ENCODE results near the gene ELF1. TPM values are rescaled to one million over a fixed set of nuclear protein-coding genes. Genes with fewer than 3 reads are reported as not detected.
"Not testable (repeated sequence)": the region's sequence is repeated elsewhere in the genome, so short reads cannot be mapped to it uniquely, and the experiment has no call there.

Gene ELF1
- polyA plus RNA-seq, 1 experiment: 46.8 TPM

DNA sequence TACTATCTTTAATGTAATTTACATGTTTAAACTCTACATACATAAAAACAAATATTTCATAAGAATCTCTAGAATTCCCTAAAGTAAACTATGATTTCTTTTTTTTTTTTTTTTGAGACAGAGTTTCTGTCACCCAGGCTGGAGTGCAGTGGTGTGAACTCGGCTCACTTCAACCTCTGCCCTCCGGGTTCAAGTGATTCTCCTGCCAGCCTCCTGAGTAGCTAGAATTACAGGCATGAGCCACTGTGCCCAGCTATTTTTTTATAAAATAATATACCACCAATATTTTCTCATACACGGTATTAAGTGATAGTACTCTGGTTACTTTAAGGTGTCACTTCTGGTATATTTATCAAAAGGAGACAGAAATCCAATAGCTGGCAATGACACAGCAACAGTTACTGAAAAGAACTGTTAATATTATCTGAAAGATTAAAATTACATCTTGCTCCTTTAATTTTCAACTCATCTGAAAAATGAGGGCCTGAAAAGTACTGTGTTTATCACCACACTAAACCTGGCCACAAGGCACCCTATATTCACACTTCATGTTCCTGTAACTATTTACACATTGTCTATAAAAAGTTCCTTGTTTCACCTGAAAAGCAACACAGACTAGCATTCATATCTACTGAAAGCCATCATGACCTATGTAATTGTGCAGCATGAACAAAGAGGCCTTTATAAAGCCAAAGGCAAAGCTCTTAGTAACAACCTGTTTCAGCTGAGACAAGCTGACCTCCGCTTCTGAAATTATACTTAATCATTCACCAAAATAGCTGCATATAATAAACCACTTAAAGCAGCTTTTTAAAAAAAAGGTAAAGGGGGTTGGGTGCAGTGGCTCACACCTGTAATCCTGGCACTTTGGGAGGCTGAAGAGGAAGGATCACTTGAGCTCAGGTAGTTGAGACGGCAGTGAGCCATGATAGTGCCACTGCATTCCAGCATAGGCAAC lies 123.6 kb downstream of the ELF1 start:
- no peak overlapping the region for H3K4me3 ChIP-seq (ENCODE audit: low read depth, low read length)
- H3K27me3 ChIP-seq (ENCODE audit: control insufficient read depth, insufficient read depth, low read length): no peaks in the 10 kb centered on the region
- no peak for DNase-seq (ENCODE audit: low read depth, low spot score)
- ChIA-PET POLR2A (no interaction called here), CTCF (interaction anchor here (0.6 kb wide), 1 partner anchor 113 kb away, joined by 7 read pairs; no protein-coding TSS in a partner anchor)
- TF ChIP-seq, protein P1, sequence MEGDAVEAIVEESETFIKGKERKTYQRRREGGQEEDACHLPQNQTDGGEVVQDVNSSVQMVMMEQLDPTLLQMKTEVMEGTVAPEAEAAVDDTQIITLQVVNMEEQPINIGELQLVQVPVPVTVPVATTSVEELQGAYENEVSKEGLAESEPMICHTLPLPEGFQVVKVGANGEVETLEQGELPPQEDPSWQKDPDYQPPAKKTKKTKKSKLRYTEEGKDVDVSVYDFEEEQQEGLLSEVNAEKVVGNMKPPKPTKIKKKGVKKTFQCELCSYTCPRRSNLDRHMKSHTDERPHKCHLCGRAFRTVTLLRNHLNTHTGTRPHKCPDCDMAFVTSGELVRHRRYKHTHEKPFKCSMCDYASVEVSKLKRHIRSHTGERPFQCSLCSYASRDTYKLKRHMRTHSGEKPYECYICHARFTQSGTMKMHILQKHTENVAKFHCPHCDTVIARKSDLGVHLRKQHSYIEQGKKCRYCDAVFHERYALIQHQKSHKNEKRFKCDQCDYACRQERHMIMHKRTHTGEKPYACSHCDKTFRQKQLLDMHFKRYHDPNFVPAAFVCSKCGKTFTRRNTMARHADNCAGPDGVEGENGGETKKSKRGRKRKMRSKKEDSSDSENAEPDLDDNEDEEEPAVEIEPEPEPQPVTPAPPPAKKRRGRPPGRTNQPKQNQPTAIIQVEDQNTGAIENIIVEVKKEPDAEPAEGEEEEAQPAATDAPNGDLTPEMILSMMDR (IDR thresholded peaks at IDR 0.05; ENCODE audit: low read depth, low read length): no peak
- H3K9me3 ChIP-seq (ENCODE audit: control insufficient read depth, insufficient read depth, low read length): no peaks in the 10 kb centered on the region; the same call in 1 of the 2 replicates
- no peak overlapping the region for H3K27ac ChIP-seq (ENCODE audit: low read depth, low read length)

GRCh38 chr13:40893573-40893972 lies 125.5 kb downstream of the ELF1 start:
- CTCF ChIA-PET; H3K9me3 ChIP-seq (ENCODE audit: control insufficient read depth, insufficient read depth, low read length); H3K27ac ChIP-seq (ENCODE audit: low read depth, low read length); H3K27me3 ChIP-seq (ENCODE audit: control insufficient read depth, insufficient read depth, low read length); POLR2A ChIA-PET; DNase-seq (ENCODE audit: low read depth, low spot score); H3K4me3 ChIP-seq (ENCODE audit: low read depth, low read length): not testable (repeated sequence)

DNA sequence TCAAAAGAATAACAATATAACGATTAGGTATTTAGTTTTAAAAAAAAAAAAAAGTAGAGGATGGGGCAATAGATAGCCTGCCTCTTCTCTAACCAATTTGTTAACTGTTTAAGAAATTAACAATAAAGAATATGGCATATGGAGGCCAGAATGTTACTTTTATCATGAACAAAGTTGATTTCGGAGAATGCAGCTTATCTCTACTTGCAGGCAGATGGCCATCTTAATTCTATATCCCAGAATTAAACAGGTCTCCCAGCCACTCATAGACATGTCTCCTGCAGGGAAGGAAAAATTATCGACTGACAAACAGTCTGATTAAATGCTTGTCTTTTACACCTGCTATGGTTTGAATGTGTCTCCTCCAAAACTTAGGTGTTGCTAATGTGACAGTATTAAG lies 133.1 kb downstream of the ELF1 start:
- Histone ChIP-seq H3K9me3 (ENCODE audit: control insufficient read depth, insufficient read depth, low read length) (no peaks in the 10 kb centered on the region), H3K4me3 (ENCODE audit: low read depth, low read length) (no peak overlapping the region), H3K27me3 (ENCODE audit: control insufficient read depth, insufficient read depth, low read length) (no peaks in the 10 kb centered on the region), H3K27ac (ENCODE audit: low read depth, low read length) (no peak overlapping the region)
- ChIA-PET CTCF (no interaction called here), POLR2A (no interaction called here)
- no peak for DNase-seq (ENCODE audit: low read depth, low spot score)
- TF ChIP-seq, protein P1 (IDR thresholded peaks at IDR 0.05; ENCODE audit: low read depth, low read length): no peak

DNA sequence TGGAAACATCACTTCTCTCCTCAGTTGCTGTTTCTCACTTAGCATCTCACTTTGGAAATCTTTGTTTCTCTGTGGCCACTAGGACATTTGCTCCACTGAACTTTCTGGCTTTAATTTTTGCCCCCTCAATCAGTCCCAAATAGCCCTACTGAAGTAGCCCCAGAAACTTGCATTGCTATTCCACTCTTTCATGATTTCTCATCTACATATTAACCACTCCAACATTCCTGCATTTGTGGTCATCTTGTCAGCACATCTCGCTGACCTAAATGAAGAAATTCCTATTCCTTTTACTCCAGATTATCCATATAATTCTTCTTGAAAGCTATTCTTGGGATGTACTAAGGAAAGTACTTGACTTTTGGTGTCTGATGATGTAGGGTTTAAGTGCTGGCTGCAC lies 134.9 kb downstream of the ELF1 start:
- H3K9me3 ChIP-seq (ENCODE audit: control insufficient read depth, insufficient read depth, low read length); H3K27ac ChIP-seq (ENCODE audit: low read depth, low read length); DNase-seq (ENCODE audit: low read depth, low spot score); H3K27me3 ChIP-seq (ENCODE audit: control insufficient read depth, insufficient read depth, low read length); CTCF ChIA-PET; H3K4me3 ChIP-seq (ENCODE audit: low read depth, low read length); POLR2A ChIA-PET: not testable (repeated sequence)

Other genes with a start within 250 kb of the ELF1 start
- gene MRPS31, start 248.1 kb downstream of the ELF1 start, polyA plus RNA-seq (2011; rRNA removed): 16.5 and 22.8 TPM in 2 replicates
- 8.1 and 9.9 TPM in 2 replicates for gene SLC25A15, start 229.7 kb downstream of the ELF1 start, polyA plus RNA-seq (2011; rRNA removed)
- 11.9 and 18.3 TPM in 2 replicates for gene WBP4, start 42.2 kb upstream of the ELF1 start, polyA plus RNA-seq (2011; rRNA removed)
- 7.2 and 8.3 TPM in 2 replicates for gene KBTBD6, start 113.5 kb upstream of the ELF1 start, polyA plus RNA-seq (2011; rRNA removed)
- gene KBTBD7, start 175.3 kb upstream of the ELF1 start, polyA plus RNA-seq (2011; rRNA removed): 5.6 and 6.9 TPM in 2 replicates
- gene MTRF1, start 244.3 kb upstream of the ELF1 start, polyA plus RNA-seq (2011; rRNA removed): 11.2 and 14.6 TPM in 2 replicates